HEK293 (cell line): ENCODE results near the gene PFAS.

ENCODE experiments used
- GLI2 ChIP-seq: fragments of 450-650 bp; formaldehyde crosslinking; IDR thresholded peaks from 2 replicates; pipeline ENCODE4; 2017; ENCODE audit warnings: missing biosample characterization, missing genetic modification characterization, low read depth, borderline replicate concordance
- KLF10 ChIP-seq: fragments of 450-650 bp; IDR thresholded peaks from 2 replicates; pipeline ENCODE4 v1.5.1; 2018; ENCODE audit warnings: missing biosample characterization, mild to moderate bottlenecking, missing genetic modification characterization
- ZFP3 ChIP-seq: fragments of 450-650 bp; formaldehyde crosslinking; IDR thresholded peaks from 2 replicates; pipeline ENCODE4 v1.5.1; 2016; ENCODE audit warnings: low read depth, missing biosample characterization, missing genetic modification characterization
- ZFP41 ChIP-seq: fragments of 450-650 bp; formaldehyde crosslinking; IDR thresholded peaks from 2 replicates; pipeline ENCODE4 v1.5.1; 2016; ENCODE audit warnings: missing biosample characterization, missing genetic modification characterization, borderline replicate concordance
- ZFP69B ChIP-seq: fragments of 450-650 bp; formaldehyde crosslinking; IDR thresholded peaks from 2 replicates; pipeline ENCODE4 v1.5.1; 2016; ENCODE audit warnings: missing biosample characterization, missing genetic modification characterization
- ZNF114 ChIP-seq: fragments of 450-650 bp; formaldehyde crosslinking; IDR thresholded peaks from 2 replicates; pipeline ENCODE4 v1.5.0; 2017; ENCODE audit warnings: missing biosample characterization, missing genetic modification characterization
- ZNF155 ChIP-seq: fragments of 450-650 bp; formaldehyde crosslinking; IDR thresholded peaks from 2 replicates; pipeline ENCODE4 v1.5.1; 2016; ENCODE audit warnings: missing biosample characterization, missing genetic modification characterization
- ZNF202 ChIP-seq: fragments of 450-650 bp; formaldehyde crosslinking; IDR thresholded peaks from 2 replicates; pipeline ENCODE4 v1.5.1; 2016; ENCODE audit warnings: missing biosample characterization, missing genetic modification characterization, borderline replicate concordance
- ZNF324 ChIP-seq: fragments of 450-650 bp; formaldehyde crosslinking; IDR thresholded peaks from 2 replicates; pipeline ENCODE4 v1.5.1; 2016; ENCODE audit warnings: missing biosample characterization, missing genetic modification characterization
- ZNF354C ChIP-seq: fragments of 450-650 bp; formaldehyde crosslinking; IDR thresholded peaks from 2 replicates; pipeline ENCODE4 v1.5.1; 2016; ENCODE audit warnings: missing biosample characterization, missing genetic modification characterization, low read depth, borderline replicate concordance
- ZNF610 ChIP-seq: fragments of 450-650 bp; formaldehyde crosslinking; IDR thresholded peaks from 2 replicates; pipeline ENCODE4 v1.5.1; 2016; ENCODE audit warnings: missing biosample characterization, missing genetic modification characterization, borderline replicate concordance
- ZNF621 ChIP-seq: fragments of 450-650 bp; formaldehyde crosslinking; IDR thresholded peaks from 2 replicates; pipeline ENCODE4 v1.5.1; 2017; ENCODE audit warnings: missing biosample characterization, missing genetic modification characterization
- ZNF830 ChIP-seq: fragments of 450-650 bp; IDR thresholded peaks from 2 replicates; pipeline ENCODE4 v1.5.0; 2018; ENCODE audit warnings: missing biosample characterization, missing genetic modification characterization, low read depth, mild to moderate bottlenecking, moderate library complexity
- ZXDB ChIP-seq: fragments of 450-650 bp; formaldehyde crosslinking; IDR thresholded peaks from 2 replicates; pipeline ENCODE4 v1.5.1; 2016; ENCODE audit warnings: missing biosample characterization, missing genetic modification characterization
- TF ChIP-seq, protein P1 (sequence below): fragments of 450-650 bp; formaldehyde crosslinking; IDR thresholded peaks from 2 replicates; pipeline ENCODE4 v1.5.1; 2016; ENCODE audit warnings: missing biosample characterization, missing genetic modification characterization
- TF ChIP-seq, protein P2 (sequence below): fragments of 450-650 bp; formaldehyde crosslinking; optimal IDR thresholded peaks from 2 replicates; pipeline ENCODE3; 2016; ENCODE audit warnings: missing biosample characterization, mild to moderate bottlenecking, missing genetic modification characterization
- TF ChIP-seq, protein P3 (sequence below): fragments of 450-650 bp; formaldehyde crosslinking; IDR thresholded peaks from 2 replicates; pipeline ENCODE4 v1.5.1; 2017; ENCODE audit warnings: missing biosample characterization, missing genetic modification characterization
- TF ChIP-seq, protein P4 (sequence below): fragments of 450-650 bp; formaldehyde crosslinking; IDR thresholded peaks from 2 replicates; pipeline ENCODE4 v1.5.1; 2016; ENCODE audit warnings: missing biosample characterization, missing genetic modification characterization
- TF ChIP-seq, protein P5 (sequence below): fragments of 450-650 bp; formaldehyde crosslinking; IDR thresholded peaks from 2 replicates; pipeline ENCODE4 v1.5.1; 2016; ENCODE audit warnings: missing biosample characterization, missing genetic modification characterization
- TF ChIP-seq, protein P6 (sequence below): fragments of 450-650 bp; formaldehyde crosslinking; IDR thresholded peaks from 2 replicates; pipeline ENCODE4 v1.5.1; 2017; ENCODE audit warnings: missing biosample characterization, missing genetic modification characterization
- TF ChIP-seq, protein P7 (sequence below): fragments of 450-650 bp; formaldehyde crosslinking; IDR thresholded peaks from 2 replicates; pipeline ENCODE4 v1.5.1; 2016; ENCODE audit warnings: missing biosample characterization, missing genetic modification characterization
- TF ChIP-seq, protein P8 (sequence below): fragments of 450-650 bp; formaldehyde crosslinking; IDR thresholded peaks from 2 replicates; pipeline ENCODE4 v1.5.1; 2017; ENCODE audit warnings: missing biosample characterization, mild to moderate bottlenecking, missing genetic modification characterization, moderate library complexity

Gene PFAS

DNA sequence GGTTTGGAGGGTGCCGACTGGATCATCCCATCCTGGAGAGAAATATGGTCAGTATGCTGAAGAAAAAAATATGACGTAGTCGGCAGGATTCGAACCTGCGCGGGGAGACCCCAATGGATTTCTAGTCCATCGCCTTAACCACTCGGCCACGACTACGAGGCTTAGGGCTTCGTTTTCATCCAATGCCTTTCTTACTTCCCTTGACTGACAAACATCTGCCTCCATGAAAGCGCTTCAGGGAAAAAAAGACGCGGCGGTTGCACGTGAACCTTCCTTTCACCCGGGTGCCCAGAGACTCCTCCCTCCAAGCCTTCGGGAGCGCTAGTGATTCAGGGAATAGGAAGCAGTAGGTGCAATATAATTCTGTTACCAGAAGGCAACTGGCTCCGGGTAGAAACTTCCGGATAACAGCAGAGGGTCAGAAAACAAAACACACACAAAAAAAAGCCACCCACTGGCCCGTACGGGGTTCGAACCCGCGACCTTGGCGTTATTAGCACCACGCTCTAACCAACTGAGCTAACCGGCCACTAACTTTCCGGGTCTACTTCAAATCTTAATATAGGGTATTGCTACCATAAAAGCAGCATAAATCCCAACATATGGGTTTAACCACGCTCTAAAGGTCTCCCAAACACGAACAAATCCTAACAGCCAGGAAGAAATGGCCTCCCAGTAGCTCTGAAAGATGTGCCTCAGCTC is 22.4 kb upstream of the PFAS start (continued):
- no peak for TF ChIP-seq ZFP41 (tag by site-specific recombination)
- TF ChIP-seq, protein P1, sequence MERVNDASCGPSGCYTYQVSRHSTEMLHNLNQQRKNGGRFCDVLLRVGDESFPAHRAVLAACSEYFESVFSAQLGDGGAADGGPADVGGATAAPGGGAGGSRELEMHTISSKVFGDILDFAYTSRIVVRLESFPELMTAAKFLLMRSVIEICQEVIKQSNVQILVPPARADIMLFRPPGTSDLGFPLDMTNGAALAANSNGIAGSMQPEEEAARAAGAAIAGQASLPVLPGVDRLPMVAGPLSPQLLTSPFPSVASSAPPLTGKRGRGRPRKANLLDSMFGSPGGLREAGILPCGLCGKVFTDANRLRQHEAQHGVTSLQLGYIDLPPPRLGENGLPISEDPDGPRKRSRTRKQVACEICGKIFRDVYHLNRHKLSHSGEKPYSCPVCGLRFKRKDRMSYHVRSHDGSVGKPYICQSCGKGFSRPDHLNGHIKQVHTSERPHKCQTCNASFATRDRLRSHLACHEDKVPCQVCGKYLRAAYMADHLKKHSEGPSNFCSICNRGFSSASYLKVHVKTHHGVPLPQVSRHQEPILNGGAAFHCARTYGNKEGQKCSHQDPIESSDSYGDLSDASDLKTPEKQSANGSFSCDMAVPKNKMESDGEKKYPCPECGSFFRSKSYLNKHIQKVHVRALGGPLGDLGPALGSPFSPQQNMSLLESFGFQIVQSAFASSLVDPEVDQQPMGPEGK (tag by site-specific recombination), result peak; percentile 49; the same call in 1 of the 2 replicates
- no peak for TF ChIP-seq ZNF621
- TF ChIP-seq, protein P2, sequence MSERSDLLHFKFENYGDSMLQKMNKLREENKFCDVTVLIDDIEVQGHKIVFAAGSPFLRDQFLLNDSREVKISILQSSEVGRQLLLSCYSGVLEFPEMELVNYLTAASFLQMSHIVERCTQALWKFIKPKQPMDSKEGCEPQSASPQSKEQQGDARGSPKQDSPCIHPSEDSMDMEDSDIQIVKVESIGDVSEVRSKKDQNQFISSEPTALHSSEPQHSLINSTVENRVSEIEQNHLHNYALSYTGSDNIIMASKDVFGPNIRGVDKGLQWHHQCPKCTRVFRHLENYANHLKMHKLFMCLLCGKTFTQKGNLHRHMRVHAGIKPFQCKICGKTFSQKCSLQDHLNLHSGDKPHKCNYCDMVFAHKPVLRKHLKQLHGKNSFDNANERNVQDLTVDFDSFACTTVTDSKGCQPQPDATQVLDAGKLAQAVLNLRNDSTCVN, result peak; percentile 47
- no peak for TF ChIP-seq ZNF830 (tag by site-specific recombination)
- TF ChIP-seq GLI2 (tag by site-specific recombination), result no peak
- TF ChIP-seq ZFP3 (tag by site-specific recombination), result no peak
- no peak for TF ChIP-seq ZNF354C (tag by site-specific recombination)
- TF ChIP-seq, protein P3, sequence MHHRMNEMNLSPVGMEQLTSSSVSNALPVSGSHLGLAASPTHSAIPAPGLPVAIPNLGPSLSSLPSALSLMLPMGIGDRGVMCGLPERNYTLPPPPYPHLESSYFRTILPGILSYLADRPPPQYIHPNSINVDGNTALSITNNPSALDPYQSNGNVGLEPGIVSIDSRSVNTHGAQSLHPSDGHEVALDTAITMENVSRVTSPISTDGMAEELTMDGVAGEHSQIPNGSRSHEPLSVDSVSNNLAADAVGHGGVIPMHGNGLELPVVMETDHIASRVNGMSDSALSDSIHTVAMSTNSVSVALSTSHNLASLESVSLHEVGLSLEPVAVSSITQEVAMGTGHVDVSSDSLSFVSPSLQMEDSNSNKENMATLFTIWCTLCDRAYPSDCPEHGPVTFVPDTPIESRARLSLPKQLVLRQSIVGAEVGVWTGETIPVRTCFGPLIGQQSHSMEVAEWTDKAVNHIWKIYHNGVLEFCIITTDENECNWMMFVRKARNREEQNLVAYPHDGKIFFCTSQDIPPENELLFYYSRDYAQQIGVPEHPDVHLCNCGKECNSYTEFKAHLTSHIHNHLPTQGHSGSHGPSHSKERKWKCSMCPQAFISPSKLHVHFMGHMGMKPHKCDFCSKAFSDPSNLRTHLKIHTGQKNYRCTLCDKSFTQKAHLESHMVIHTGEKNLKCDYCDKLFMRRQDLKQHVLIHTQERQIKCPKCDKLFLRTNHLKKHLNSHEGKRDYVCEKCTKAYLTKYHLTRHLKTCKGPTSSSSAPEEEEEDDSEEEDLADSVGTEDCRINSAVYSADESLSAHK, result peak; percentile 61; the same call in 1 of the 2 replicates
- no peak for TF ChIP-seq ZNF114
- TF ChIP-seq, protein P4, sequence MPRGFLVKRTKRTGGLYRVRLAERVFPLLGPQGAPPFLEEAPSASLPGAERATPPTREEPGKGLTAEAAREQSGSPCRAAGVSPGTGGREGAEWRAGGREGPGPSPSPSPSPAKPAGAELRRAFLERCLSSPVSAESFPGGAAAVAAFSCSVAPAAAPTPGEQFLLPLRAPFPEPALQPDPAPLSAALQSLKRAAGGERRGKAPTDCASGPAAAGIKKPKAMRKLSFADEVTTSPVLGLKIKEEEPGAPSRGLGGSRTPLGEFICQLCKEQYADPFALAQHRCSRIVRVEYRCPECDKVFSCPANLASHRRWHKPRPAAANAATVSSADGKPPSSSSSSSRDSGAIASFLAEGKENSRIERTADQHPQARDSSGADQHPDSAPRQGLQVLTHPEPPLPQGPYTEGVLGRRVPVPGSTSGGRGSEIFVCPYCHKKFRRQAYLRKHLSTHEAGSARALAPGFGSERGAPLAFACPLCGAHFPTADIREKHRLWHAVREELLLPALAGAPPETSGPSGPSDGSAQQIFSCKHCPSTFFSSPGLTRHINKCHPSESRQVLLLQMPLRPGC (tag by site-specific recombination), result peak; percentile 66; the same call in 1 of the 2 replicates
- TF ChIP-seq, protein P5, sequence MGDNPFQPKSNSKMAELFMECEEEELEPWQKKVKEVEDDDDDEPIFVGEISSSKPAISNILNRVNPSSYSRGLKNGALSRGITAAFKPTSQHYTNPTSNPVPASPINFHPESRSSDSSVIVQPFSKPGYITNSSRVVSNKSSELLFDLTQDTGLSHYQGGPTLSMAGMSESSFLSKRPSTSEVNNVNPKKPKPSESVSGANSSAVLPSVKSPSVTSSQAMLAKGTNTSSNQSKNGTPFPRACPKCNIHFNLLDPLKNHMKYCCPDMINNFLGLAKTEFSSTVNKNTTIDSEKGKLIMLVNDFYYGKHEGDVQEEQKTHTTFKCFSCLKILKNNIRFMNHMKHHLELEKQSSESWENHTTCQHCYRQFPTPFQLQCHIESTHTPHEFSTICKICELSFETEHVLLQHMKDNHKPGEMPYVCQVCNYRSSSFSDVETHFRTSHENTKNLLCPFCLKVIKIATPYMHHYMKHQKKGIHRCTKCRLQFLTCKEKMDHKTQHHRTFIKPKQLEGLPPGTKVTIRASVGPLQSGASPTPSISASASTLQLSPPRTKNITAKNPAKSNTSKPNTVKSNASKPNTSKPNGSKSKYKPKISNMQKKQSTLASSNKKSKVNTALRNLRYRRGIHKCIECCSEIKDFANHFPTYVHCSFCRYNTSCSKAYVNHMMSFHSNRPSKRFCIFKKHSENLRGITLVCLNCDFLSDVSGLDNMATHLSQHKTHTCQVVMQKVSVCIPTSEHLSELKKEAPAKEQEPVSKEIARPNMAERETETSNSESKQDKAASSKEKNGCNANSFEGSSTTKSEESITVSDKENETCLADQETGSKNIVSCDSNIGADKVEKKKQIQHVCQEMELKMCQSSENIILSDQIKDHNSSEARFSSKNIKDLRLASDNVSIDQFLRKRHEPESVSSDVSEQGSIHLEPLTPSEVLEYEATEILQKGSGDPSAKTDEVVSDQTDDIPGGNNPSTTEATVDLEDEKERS (tag by site-specific recombination), result no peak; the same call in 1 of the 2 replicates
- no peak for TF ChIP-seq ZNF155 (tag by site-specific recombination)
- TF ChIP-seq ZXDB (tag by site-specific recombination), result peak; percentile 58; the same call in 1 of the 2 replicates
- peak; percentile 75 for TF ChIP-seq ZNF324
- TF ChIP-seq KLF10, result peak; percentile 15; the same call in 1 of the 2 replicates
- TF ChIP-seq ZFP69B (tag by site-specific recombination), result peak; percentile 65
- TF ChIP-seq, protein P6, sequence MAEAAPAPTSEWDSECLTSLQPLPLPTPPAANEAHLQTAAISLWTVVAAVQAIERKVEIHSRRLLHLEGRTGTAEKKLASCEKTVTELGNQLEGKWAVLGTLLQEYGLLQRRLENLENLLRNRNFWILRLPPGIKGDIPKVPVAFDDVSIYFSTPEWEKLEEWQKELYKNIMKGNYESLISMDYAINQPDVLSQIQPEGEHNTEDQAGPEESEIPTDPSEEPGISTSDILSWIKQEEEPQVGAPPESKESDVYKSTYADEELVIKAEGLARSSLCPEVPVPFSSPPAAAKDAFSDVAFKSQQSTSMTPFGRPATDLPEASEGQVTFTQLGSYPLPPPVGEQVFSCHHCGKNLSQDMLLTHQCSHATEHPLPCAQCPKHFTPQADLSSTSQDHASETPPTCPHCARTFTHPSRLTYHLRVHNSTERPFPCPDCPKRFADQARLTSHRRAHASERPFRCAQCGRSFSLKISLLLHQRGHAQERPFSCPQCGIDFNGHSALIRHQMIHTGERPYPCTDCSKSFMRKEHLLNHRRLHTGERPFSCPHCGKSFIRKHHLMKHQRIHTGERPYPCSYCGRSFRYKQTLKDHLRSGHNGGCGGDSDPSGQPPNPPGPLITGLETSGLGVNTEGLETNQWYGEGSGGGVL (tag by site-specific recombination), result no peak
- no peak for TF ChIP-seq ZNF202 (tag by site-specific recombination)
- TF ChIP-seq ZNF610, result peak; percentile 53
- TF ChIP-seq, protein P7, sequence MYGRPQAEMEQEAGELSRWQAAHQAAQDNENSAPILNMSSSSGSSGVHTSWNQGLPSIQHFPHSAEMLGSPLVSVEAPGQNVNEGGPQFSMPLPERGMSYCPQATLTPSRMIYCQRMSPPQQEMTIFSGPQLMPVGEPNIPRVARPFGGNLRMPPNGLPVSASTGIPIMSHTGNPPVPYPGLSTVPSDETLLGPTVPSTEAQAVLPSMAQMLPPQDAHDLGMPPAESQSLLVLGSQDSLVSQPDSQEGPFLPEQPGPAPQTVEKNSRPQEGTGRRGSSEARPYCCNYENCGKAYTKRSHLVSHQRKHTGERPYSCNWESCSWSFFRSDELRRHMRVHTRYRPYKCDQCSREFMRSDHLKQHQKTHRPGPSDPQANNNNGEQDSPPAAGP (tag by site-specific recombination), result peak; percentile 87
- TF ChIP-seq, protein P8, sequence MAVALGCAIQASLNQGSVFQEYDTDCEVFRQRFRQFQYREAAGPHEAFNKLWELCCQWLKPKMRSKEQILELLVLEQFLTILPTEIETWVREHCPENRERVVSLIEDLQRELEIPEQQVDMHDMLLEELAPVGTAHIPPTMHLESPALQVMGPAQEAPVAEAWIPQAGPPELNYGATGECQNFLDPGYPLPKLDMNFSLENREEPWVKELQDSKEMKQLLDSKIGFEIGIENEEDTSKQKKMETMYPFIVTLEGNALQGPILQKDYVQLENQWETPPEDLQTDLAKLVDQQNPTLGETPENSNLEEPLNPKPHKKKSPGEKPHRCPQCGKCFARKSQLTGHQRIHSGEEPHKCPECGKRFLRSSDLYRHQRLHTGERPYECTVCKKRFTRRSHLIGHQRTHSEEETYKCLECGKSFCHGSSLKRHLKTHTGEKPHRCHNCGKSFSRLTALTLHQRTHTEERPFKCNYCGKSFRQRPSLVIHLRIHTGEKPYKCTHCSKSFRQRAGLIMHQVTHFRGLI (tag by site-specific recombination), result peak; percentile 27; the same call in 1 of the 2 replicates
